Stimulated activated effector memory CD8-positive, alpha-beta T cell treated with anti-CD3 and anti-CD28 coated beads, Interleukin-12 subunit alpha, Interleukin-12 subunit beta, amount 100 ng/mL, for 72 hours (primary cell): ENCODE results near the gene CCDC183.

ENCODE experiments used
- ATAC-seq: fragments of 150-1000 bp; cut with Tn5 transposase; 2 replicates; pipeline ENCODE4 v1.10.0; 2021
- DNase-seq, 2 donors: peaks; one replicate each; pipeline ENCODE4 v3.0.0; 2021 to 2022; ENCODE audit warnings: low spot score in 2 of 2
- H3K27ac Mint-ChIP-seq: one replicate; pipeline ENCODE4 v1.8.0; 2022; ENCODE audit warnings: mild to moderate bottlenecking, mixed read lengths
- H3K36me3 Mint-ChIP-seq: one replicate; pipeline ENCODE4 v1.8.0; 2022; ENCODE audit warnings: mild to moderate bottlenecking, mixed read lengths
- H3K4me1 Mint-ChIP-seq: one replicate; pipeline ENCODE4 v1.8.0; 2022; ENCODE audit warnings: mixed read lengths
- H3K4me3 Mint-ChIP-seq: one replicate; pipeline ENCODE4 v1.8.0; 2022; ENCODE audit warnings: mild to moderate bottlenecking, mixed read lengths
- H3K9me3 Mint-ChIP-seq: one replicate; pipeline ENCODE4 v1.8.0; 2022; ENCODE audit warnings: mixed read lengths

Gene CCDC183

DNA sequence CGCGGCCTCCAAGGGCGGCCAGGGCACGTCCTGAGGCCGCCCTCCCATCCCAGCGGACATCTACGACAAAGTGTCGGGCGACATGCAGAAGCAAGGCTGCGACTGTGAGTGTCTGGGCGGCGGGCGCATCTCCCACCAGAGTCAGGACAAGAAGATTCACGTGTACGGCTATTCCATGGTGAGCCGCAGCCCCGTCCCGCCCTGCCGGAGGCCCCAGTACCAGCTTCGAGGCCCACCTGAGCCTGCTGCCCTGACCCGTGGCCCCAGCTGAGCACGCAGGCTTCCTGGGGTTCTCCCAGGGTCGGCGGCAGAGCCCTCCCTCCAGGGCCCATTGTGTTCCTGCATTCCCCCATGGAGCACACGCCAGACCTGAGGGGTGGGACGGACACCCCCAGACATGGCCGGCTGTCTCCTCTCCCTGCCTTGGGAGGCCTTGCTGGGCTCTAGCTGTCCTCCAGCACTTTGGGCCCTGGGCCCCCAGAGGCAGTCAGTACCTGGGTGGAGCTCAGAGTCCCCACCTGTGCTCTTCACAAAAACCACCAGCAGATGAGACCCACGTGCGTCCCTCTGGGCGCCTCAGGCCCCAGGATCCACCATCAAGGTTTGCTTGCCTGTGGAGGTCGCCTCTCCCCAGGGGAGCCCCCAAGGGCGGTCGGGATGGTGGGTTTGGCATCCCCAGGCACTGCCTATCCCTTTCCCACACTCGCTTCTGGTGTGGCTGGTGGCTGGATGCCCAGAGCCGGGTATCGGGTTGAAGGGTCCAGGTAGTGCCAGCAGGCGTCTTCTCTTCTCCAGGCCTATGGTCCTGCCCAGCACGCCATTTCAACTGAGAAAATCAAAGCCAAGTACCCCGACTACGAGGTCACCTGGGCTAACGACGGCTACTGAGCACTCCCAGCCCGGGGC lies 54.1 kb downstream of the CCDC183 start:
- peak in 1 of 2 donors; percentile 51 for DNase-seq
- Mint-ChIP-seq H3K4me1 (peaks cover 17% of the 10 kb centered on the region), H3K36me3 (peaks cover 51% of the 10 kb centered on the region), H3K27ac (no peak overlapping the region), H3K9me3 (no peaks in the 10 kb centered on the region), H3K4me3 (peak overlapping the region; percentile 94)
- ATAC-seq, result no peak

DNA sequence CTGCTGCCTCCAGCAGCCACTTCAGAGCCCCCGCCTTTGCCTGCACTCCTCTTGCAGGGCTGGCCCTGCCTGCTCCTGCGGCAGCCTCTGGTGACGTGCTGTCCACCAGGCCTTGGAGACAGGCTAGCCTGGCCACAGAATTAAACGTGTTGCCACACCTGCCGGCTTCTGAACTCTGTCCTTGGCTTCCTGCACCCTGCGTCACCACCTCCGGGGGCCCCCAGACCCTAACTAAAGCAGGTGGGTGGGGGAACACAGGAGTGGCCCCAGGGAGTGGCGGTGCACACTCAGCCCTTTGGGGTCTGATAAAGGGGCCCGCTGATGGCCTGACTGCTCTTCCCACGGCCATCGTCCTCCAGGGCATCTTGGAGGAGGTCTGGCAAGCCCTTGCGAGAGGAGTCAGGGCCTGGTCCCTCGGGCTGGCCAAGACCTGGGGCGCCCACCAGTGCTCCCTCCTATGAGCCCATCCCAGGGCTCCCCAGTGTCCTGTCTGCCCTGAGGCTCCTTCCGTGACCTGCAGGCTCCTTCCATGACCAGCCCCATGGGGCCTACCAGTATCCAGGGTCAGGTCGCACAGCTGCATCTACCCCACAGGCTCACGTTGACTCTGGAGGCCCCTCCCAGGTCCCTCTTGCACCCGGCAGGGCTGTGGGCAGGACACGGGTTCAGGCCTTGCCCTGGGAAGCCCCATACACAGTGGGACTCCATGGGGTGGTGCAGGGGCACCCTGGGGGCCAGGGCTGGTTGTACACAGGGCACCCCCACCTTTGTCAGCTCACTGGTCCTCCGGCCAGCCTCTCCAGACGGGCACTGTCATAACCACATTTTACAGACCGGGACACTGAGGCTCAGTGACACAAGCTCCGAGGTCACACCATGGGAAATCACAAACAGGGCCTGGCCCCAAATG lies 55.0 kb downstream of the CCDC183 start:
- H3K4me1 Mint-ChIP-seq, result peaks cover 17% of the 10 kb centered on the region
- no peaks in the 10 kb centered on the region for H3K9me3 Mint-ChIP-seq
- DNase-seq (peak in 1 of 2 donors; percentile 53), ATAC-seq (no peak)
- H3K4me3 Mint-ChIP-seq, result peak overlapping the region; percentile 94
- peaks cover 51% of the 10 kb centered on the region for H3K36me3 Mint-ChIP-seq
- no peak overlapping the region for H3K27ac Mint-ChIP-seq

DNA sequence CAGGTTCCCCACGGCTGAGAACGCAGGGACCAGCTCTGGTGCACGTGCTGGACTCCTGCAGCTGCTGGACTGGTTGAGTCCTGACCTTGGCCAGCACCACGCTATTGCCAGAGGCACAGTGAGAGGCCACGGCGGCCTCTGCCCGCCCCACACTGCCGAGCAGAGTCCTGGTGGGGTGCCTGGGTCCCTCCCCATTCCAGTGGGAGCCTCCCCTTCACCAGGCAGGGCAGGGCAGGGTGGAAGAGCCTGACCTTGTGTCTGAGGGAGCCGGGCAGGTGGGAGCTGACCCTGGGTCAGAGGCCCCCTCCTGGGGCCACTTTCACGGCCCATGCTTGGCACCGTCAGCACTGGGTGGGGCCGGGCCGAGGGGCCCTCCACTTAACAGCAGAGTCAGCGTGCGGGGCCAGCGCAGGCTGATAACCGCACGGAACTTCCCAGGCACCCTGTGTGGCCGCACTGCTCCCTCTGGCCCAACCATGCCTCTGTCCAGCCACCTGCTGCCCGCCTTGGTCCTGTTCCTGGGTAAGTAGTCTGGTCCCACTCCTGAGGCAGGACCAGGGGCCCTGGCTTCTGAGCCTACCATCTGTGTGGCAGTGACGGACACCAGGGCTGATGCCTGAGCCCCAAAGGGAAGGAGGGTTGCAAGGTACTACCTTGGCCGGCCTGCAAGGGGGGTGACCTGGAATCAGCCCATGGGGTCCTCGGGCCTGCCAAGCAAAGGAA lies 56.0 kb downstream of the CCDC183 start, which contains the start of gene MAMDC4:
Gene MAMDC4, plus strand, starts transcription at position 406 of the 723 bp plus-strand sequence. Its CDS starts 71 bp downstream, at position 477.
- H3K4me1 Mint-ChIP-seq, result peaks cover 17% of the 10 kb centered on the region
- ATAC-seq (no peak), DNase-seq (no peak)
- H3K9me3 Mint-ChIP-seq, result no peaks in the 10 kb centered on the region
- H3K27ac Mint-ChIP-seq, result no peak within 1 kb of the TSS
- H3K4me3 Mint-ChIP-seq, result peak within 1 kb of the TSS; percentile 94
- peaks cover 51% of the 10 kb centered on the region for H3K36me3 Mint-ChIP-seq

DNA sequence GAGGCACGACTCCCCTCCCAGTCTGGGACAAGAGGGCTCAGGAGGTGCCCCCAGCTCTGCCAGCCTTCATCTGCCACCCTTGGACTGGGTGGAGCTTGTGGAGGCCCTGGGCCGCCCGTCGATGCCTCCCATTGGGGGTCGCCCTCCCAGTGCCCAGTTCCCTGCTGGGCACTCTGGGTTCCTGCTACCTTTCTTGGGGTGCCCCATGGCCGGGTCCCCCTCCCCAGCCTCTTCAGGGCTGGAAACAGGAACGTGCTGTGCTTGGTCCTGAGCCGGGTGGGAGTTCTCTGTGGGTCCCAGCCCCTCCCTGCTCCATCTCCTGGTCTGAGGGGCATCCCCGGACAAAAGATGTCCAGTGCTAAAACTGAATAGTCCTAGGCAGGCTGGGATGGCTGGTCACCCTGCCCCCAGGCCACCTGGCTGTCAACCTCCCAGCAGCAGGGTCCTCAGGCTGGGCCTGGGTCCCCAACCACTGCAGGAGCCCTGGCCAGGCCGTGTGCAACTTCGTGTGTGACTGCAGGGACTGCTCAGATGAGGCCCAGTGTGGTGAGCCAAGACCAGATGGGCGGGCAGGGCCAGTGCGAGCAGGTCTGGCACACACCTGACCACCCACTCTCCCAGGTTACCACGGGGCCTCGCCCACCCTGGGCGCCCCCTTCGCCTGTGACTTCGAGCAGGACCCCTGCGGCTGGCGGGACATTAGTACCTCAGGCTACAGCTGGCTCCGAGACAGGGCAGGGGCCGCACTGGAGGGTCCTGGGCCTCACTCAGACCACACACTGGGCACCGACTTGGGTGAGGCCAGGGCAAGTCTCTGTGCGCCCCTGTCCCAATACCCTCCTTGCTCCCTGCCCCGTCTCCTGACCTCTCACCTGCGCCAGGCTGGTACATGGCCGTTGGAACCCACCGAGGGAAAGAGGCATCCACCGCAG lies 56.8 kb downstream of the CCDC183 start:
- no peak for ATAC-seq
- no peak overlapping the region for H3K4me3 Mint-ChIP-seq
- H3K9me3 Mint-ChIP-seq, result no peaks in the 10 kb centered on the region
- H3K36me3 Mint-ChIP-seq, result peaks cover 43% of the 10 kb centered on the region
- no peak overlapping the region for H3K27ac Mint-ChIP-seq
- DNase-seq, result no peak
- peaks cover 11% of the 10 kb centered on the region for H3K4me1 Mint-ChIP-seq

- Mint-ChIP-seq H3K4me3 (no peak overlapping the region), H3K27ac (no peak overlapping the region), H3K4me1 (peaks cover 10% of the 10 kb centered on the region), H3K36me3 (peaks cover 36% of the 10 kb centered on the region), H3K9me3 (no peaks in the 10 kb centered on the region)
- ATAC-seq (no peak), DNase-seq (no peak)
These were observed 57.5 kb downstream of the CCDC183 start for GRCh38 chr9:136853596-136854112.

- H3K4me1 Mint-ChIP-seq, result peaks cover 10% of the 10 kb centered on the region
- ATAC-seq (no peak), DNase-seq (no peak)
- H3K27ac Mint-ChIP-seq, result no peak overlapping the region
- H3K9me3 Mint-ChIP-seq, result no peaks in the 10 kb centered on the region
- no peak overlapping the region for H3K4me3 Mint-ChIP-seq
- H3K36me3 Mint-ChIP-seq, result peaks cover 30% of the 10 kb centered on the region
These were observed 58.1 kb downstream of the CCDC183 start for GRCh38 chr9:136854113-136854841.

DNA sequence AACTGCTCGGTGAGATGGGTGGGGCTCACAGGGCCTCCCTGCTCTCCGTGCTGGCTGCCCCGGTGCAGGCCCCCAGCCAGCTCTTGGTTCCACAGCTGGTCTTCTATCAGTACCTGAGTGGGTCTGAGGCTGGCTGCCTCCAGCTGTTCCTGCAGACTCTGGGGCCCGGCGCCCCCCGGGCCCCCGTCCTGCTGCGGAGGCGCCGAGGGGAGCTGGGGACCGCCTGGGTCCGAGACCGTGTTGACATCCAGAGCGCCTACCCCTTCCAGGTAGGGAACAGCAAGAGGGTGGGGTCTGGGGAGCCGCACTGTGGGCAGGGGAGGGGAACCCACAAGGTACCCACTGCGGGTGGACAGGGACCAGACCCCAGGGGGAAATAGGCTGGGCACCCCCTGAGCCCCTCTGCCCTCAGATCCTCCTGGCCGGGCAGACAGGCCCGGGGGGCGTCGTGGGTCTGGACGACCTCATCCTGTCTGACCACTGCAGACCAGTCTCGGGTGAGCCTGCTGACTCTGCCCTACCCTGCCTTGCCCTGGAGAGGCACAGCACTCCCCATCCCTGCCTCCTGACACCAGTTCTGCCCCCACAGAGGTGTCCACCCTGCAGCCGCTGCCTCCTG lies 58.8 kb downstream of the CCDC183 start:
- H3K4me1 Mint-ChIP-seq, result peaks cover 5% of the 10 kb centered on the region
- H3K4me3 Mint-ChIP-seq, result no peak overlapping the region
- no peaks in the 10 kb centered on the region for H3K9me3 Mint-ChIP-seq
- no peak for DNase-seq
- peaks cover 23% of the 10 kb centered on the region for H3K36me3 Mint-ChIP-seq
- no peak overlapping the region for H3K27ac Mint-ChIP-seq
- no peak for ATAC-seq

DNA sequence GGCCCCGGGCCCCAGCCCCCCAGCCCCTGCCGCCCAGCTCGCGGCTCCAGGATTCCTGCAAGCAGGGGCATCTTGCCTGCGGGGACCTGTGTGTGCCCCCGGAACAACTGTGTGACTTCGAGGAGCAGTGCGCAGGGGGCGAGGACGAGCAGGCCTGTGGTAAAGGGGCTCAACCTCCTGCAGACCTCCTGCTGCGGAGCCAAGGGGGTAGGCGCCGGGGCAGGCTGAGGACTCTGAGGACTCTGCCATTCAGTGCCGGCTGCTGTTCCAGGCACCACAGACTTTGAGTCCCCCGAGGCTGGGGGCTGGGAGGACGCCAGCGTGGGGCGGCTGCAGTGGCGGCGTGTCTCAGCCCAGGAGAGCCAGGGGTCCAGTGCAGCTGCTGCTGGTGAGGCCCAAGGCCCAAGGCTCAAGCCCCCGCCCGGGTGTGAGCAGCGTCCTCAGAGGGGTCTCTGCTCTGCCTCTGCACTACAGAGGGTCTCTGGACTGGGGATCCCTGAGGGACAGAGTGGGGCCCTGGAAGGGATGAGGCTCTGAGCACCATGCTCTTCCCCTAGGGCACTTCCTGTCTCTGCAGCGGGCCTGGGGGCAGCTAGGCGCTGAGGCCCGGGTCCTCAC lies 59.4 kb downstream of the CCDC183 start:
- DNase-seq, result no peak
- no peak for ATAC-seq
- Mint-ChIP-seq H3K27ac (no peak overlapping the region), H3K9me3 (no peaks in the 10 kb centered on the region), H3K4me1 (no peaks in the 10 kb centered on the region), H3K36me3 (peaks cover 17% of the 10 kb centered on the region), H3K4me3 (no peak overlapping the region)

DNA sequence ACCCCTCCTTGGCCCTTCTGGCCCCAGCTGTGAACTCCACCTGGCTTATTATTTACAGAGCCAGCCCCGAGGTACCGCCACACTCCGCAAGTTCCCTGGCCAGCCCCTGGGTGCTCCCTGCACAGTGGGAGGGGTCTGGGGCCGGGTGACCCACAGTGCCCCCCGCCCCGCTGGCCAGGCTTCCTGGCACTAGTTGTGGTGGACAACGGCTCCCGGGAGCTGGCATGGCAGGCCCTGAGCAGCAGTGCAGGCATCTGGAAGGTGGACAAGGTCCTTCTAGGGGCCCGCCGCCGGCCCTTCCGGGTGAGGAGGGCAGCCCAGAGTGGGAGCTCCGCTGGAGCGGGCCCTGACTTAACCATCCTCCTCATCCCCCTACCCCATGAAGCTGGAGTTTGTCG lies 59.9 kb downstream of the CCDC183 start:
- Mint-ChIP-seq H3K27ac (no peak overlapping the region), H3K36me3 (peaks cover 12% of the 10 kb centered on the region), H3K4me3 (no peak overlapping the region), H3K4me1 (no peaks in the 10 kb centered on the region), H3K9me3 (no peaks in the 10 kb centered on the region)
- ATAC-seq, result no peak
- no peak for DNase-seq

DNA sequence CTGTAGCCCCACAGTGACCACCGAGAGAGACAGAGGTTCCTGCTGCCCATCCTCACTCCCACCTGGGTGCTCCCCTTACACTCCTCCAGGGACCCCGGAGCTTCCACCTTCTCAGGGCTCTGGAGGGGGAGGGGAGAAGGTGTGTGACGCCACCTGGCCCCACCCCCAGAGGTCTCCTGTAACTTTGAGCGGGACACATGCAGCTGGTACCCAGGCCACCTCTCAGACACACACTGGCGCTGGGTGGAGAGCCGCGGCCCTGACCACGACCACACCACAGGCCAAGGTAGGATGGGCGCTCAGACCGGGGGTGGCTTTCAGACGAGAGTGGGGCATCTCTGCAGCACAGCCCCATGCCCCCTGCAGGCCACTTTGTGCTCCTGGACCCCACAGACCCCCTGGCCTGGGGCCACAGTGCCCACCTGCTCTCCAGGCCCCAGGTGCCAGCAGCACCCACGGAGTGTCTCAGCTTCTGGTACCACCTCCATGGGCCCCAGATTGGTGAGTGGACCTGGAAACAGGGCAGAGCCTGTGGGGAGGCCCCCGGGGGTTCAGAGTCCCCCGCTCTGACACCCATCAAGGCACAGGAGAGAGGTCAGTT lies 60.5 kb downstream of the CCDC183 start:
- DNase-seq (no peak), ATAC-seq (no peak)
- Mint-ChIP-seq H3K4me3 (no peak overlapping the region), H3K36me3 (peaks cover 12% of the 10 kb centered on the region), H3K9me3 (no peaks in the 10 kb centered on the region), H3K4me1 (no peaks in the 10 kb centered on the region), H3K27ac (no peak overlapping the region)

- DNase-seq, result no peak
- H3K27ac Mint-ChIP-seq, result peak overlapping the region; percentile 50
- no peak for ATAC-seq
- no peaks in the 10 kb centered on the region for H3K4me1 Mint-ChIP-seq
- H3K36me3 Mint-ChIP-seq, result peaks cover 15% of the 10 kb centered on the region
- H3K9me3 Mint-ChIP-seq, result no peaks in the 10 kb centered on the region
- no peak overlapping the region for H3K4me3 Mint-ChIP-seq
These were observed 61.0 kb downstream of the CCDC183 start for GRCh38 chr9:136857166-136857565.
